ENCODE results near the gene ATP2C2. TPM values are rescaled to one million over a fixed set of nuclear protein-coding genes. Genes with fewer than 3 reads are reported as not detected.

Gene ATP2C2
- total RNA-seq, 1 experiment from 2014 or later: not detected

GRCh38 chr16:84446084-84446483 is 77.7 kb downstream of the ATP2C2 start:
- peaks cover 9% of the 10 kb centered on the region for H3K27me3 ChIP-seq (replicated peaks; ENCODE audit: insufficient read depth, low read depth, low read length, poor library complexity)
- TF ChIP-seq EZH2 (IDR thresholded peaks at IDR 0.05; ENCODE audit: borderline replicate concordance, low read depth, low read length, poor library complexity, severe bottlenecking): no peak
- TF ChIP-seq, protein P1, sequence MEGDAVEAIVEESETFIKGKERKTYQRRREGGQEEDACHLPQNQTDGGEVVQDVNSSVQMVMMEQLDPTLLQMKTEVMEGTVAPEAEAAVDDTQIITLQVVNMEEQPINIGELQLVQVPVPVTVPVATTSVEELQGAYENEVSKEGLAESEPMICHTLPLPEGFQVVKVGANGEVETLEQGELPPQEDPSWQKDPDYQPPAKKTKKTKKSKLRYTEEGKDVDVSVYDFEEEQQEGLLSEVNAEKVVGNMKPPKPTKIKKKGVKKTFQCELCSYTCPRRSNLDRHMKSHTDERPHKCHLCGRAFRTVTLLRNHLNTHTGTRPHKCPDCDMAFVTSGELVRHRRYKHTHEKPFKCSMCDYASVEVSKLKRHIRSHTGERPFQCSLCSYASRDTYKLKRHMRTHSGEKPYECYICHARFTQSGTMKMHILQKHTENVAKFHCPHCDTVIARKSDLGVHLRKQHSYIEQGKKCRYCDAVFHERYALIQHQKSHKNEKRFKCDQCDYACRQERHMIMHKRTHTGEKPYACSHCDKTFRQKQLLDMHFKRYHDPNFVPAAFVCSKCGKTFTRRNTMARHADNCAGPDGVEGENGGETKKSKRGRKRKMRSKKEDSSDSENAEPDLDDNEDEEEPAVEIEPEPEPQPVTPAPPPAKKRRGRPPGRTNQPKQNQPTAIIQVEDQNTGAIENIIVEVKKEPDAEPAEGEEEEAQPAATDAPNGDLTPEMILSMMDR (conservative IDR thresholded peaks at IDR 0.05; ENCODE audit: low read depth, low read length): no peak
- DNase-seq (ENCODE audit: low spot score): no peak
- BruUV-seq (replicated peaks): no TSS peak
- no peaks in the 10 kb centered on the region for H3K4me1 ChIP-seq (ENCODE audit: insufficient read depth, low read length, poor library complexity, severe bottlenecking)
- H3K4me3 ChIP-seq (ENCODE audit: low read depth, low read length, poor library complexity, severe bottlenecking): no peak overlapping the region
- H3K27ac ChIP-seq (ENCODE audit: low read depth, low read length, poor library complexity, severe bottlenecking): no peak overlapping the region
- intact Hi-C loops (cut with micrococcal nuclease; ENCODE audit: unreplicated experiment): no loop called here
- CTCF ChIA-PET: no interaction called here
- POLR2A ChIA-PET (ENCODE audit: low non-redundant PET): no interaction called here
- H3K36me3 ChIP-seq (ENCODE audit: insufficient read depth, low read length, poor library complexity, severe bottlenecking): no peaks in the 10 kb centered on the region
- H3K9me3 ChIP-seq (ENCODE audit: low read depth, low read length, poor library complexity, severe bottlenecking): no peaks in the 10 kb centered on the region

- no peak for DNase-seq (ENCODE audit: low spot score)
- Histone ChIP-seq H3K27ac (ENCODE audit: low read depth, low read length, poor library complexity, severe bottlenecking) (no peak overlapping the region), H3K4me3 (ENCODE audit: low read depth, low read length, poor library complexity, severe bottlenecking) (no peak overlapping the region), H3K36me3 (ENCODE audit: insufficient read depth, low read length, poor library complexity, severe bottlenecking) (no peaks in the 10 kb centered on the region), H3K27me3 (replicated peaks; ENCODE audit: insufficient read depth, low read depth, low read length, poor library complexity) (peaks cover 9% of the 10 kb centered on the region), H3K4me1 (ENCODE audit: insufficient read depth, low read length, poor library complexity, severe bottlenecking) (no peaks in the 10 kb centered on the region), H3K9me3 (ENCODE audit: low read depth, low read length, poor library complexity, severe bottlenecking) (no peaks in the 10 kb centered on the region)
- no peak for TF ChIP-seq EZH2 (IDR thresholded peaks at IDR 0.05; ENCODE audit: borderline replicate concordance, low read depth, low read length, poor library complexity, severe bottlenecking)
- TF ChIP-seq, protein P1 (conservative IDR thresholded peaks at IDR 0.05; ENCODE audit: low read depth, low read length): no peak
- no TSS peak for BruUV-seq (replicated peaks)
- CTCF ChIA-PET: no interaction called here
- intact Hi-C loops (cut with micrococcal nuclease; ENCODE audit: unreplicated experiment): no loop called here
- POLR2A ChIA-PET (ENCODE audit: low non-redundant PET): no interaction called here
These were observed 78.5 kb downstream of the ATP2C2 start for GRCh38 chr16:84446596-84447392.

DNA sequence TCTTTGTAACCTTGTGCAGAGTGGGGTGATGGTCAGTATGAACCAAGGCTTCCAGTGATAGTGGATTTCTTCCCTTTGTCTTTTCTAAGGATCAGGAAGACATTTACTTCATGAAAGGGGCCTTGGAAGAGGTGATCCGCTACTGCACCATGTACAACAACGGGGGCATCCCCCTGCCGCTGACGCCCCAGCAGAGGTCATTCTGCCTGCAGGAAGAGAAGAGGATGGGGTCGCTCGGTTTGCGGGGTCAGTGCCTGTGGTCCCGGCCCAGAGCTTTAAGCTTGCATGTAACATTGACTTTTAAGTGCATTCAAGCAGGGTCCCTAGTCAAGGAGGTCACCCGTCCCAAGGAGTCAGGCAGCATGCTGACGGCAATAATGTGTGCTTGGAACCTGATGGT is 80.1 kb downstream of the ATP2C2 start:
- DNase-seq (ENCODE audit: low spot score): no peak
- Histone ChIP-seq H3K4me3 (ENCODE audit: low read depth, low read length, poor library complexity, severe bottlenecking) (no peak overlapping the region), H3K27ac (ENCODE audit: low read depth, low read length, poor library complexity, severe bottlenecking) (no peak overlapping the region), H3K36me3 (ENCODE audit: insufficient read depth, low read length, poor library complexity, severe bottlenecking) (no peaks in the 10 kb centered on the region), H3K4me1 (ENCODE audit: insufficient read depth, low read length, poor library complexity, severe bottlenecking) (no peaks in the 10 kb centered on the region), H3K9me3 (ENCODE audit: low read depth, low read length, poor library complexity, severe bottlenecking) (no peaks in the 10 kb centered on the region), H3K27me3 (replicated peaks; ENCODE audit: insufficient read depth, low read depth, low read length, poor library complexity) (peaks cover 3% of the 10 kb centered on the region)
- POLR2A ChIA-PET (ENCODE audit: low non-redundant PET): interaction anchor here (0.5 kb wide), 1 partner anchor 76 kb away, joined by 3 read pairs; no protein-coding TSS in a partner anchor
- TF ChIP-seq, protein P1 (conservative IDR thresholded peaks at IDR 0.05; ENCODE audit: low read depth, low read length): no peak
- no peak for TF ChIP-seq EZH2 (IDR thresholded peaks at IDR 0.05; ENCODE audit: borderline replicate concordance, low read depth, low read length, poor library complexity, severe bottlenecking)
- CTCF ChIA-PET: no interaction called here
- BruUV-seq (replicated peaks): no TSS peak
- intact Hi-C loops (cut with micrococcal nuclease; ENCODE audit: unreplicated experiment): no loop called here
